HCT116 (cell line): ENCODE results near the gene IFITM10.

Source experiments
- EGR1 ChIP-seq: IDR thresholded peaks from 2 replicates; pipeline ENCODE4 v1.6.1; 2012; ENCODE audit warnings: low read depth
- EZH2 ChIP-seq: fragments of 200-600 bp; sonication (generic); IDR thresholded peaks from 2 replicates; pipeline ENCODE4 v1.6.1; 2017; ENCODE audit warnings: antibody characterized with exemption, mixed run types
- SRF ChIP-seq: IDR thresholded peaks from 2 replicates; pipeline ENCODE4 v1.6.1; 2012; ENCODE audit warnings: low read depth
- TF ChIP-seq, protein P1 (sequence below): IDR thresholded peaks from 2 replicates; pipeline ENCODE4 v1.6.1; 2012; ENCODE audit warnings: low read depth

- no peak for TF ChIP-seq EGR1
- TF ChIP-seq, protein P1, sequence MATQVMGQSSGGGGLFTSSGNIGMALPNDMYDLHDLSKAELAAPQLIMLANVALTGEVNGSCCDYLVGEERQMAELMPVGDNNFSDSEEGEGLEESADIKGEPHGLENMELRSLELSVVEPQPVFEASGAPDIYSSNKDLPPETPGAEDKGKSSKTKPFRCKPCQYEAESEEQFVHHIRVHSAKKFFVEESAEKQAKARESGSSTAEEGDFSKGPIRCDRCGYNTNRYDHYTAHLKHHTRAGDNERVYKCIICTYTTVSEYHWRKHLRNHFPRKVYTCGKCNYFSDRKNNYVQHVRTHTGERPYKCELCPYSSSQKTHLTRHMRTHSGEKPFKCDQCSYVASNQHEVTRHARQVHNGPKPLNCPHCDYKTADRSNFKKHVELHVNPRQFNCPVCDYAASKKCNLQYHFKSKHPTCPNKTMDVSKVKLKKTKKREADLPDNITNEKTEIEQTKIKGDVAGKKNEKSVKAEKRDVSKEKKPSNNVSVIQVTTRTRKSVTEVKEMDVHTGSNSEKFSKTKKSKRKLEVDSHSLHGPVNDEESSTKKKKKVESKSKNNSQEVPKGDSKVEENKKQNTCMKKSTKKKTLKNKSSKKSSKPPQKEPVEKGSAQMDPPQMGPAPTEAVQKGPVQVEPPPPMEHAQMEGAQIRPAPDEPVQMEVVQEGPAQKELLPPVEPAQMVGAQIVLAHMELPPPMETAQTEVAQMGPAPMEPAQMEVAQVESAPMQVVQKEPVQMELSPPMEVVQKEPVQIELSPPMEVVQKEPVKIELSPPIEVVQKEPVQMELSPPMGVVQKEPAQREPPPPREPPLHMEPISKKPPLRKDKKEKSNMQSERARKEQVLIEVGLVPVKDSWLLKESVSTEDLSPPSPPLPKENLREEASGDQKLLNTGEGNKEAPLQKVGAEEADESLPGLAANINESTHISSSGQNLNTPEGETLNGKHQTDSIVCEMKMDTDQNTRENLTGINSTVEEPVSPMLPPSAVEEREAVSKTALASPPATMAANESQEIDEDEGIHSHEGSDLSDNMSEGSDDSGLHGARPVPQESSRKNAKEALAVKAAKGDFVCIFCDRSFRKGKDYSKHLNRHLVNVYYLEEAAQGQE = no peak
- no peak for TF ChIP-seq EZH2
- TF ChIP-seq SRF = no peak
These were observed 3.0 kb upstream of the IFITM10 start for GRCh38 chr11:1753229-1753928.
